Peyer's patch (tissue), 4 donors: Measurements from ENCODE around the gene SOCS1. TPM values are rescaled to one million over a fixed set of nuclear protein-coding genes. Genes with fewer than 3 reads are reported as not detected.

Source experiments
- DNase-seq, 3 donors: peaks; one replicate each; pipeline ENCODE4 v3.0.0-alpha.2; 2017 to 2019
- H3K27ac ChIP-seq, 4 donors: fragments of 200-600 bp; sonication (generic); one replicate each; pipeline ENCODE4 v1.5.1; 2016 to 2019
- H3K27me3 ChIP-seq, 2 donors: fragments of 200-600 bp; sonication (generic); one replicate each; pipeline ENCODE4 v1.5.1; 2019
- H3K36me3 ChIP-seq, 3 donors: fragments of 200-600 bp; sonication (generic); one replicate each; pipeline ENCODE4 v1.5.1; 2016 to 2019
- H3K4me1 ChIP-seq, 4 donors: fragments of 200-600 bp; sonication (generic); one replicate each; pipeline ENCODE4 v1.5.1; 2016 to 2019
- H3K4me3 ChIP-seq, 4 donors: fragments of 200-600 bp; sonication (generic); 1 replicate in 3 of 4; 2 replicates in 1 of 4; pipeline ENCODE4 v1.5.1; 2016 to 2019; ENCODE audit warnings: mild to moderate bottlenecking in 1 of 4
- H3K9me3 ChIP-seq, 4 donors: fragments of 200-600 bp; sonication (generic); one replicate each; pipeline ENCODE4 v1.5.1; 2016 to 2019; ENCODE audit warnings: mild to moderate bottlenecking in 1 of 4
- CTCF ChIP-seq, 6 experiments: fragments of 450-650 bp in 4 of 6; fragments of 200-600 bp in 2 of 6; sonication (generic) in 1 of 6; IDR thresholded peaks; one replicate each; pipeline ENCODE4 v1.5.1; 2017 to 2019; ENCODE audit warnings: antibody characterized with exemption in 6 of 6, mild to moderate bottlenecking in 3 of 6, moderate library complexity in 1 of 6
- POLR2A ChIP-seq, 2 donors: fragments of 450-650 bp; IDR thresholded peaks; one replicate each; pipeline ENCODE4 v1.5.1; 2017; ENCODE audit warnings: antibody characterized with exemption in 2 of 2, mild to moderate bottlenecking in 2 of 2, moderate library complexity in 2 of 2
- total RNA-seq, 4 donors: library from RNA; depleted of rRNA; stranded (reverse); fragments of >200 nt; gene quantifications; one replicate each; pipeline ENCODE4 v1.1.0, GENCODE V29; 2016

The SOCS1 gene
- total RNA-seq, 4 donors from 2014 or later, result 8.7 to 19.0 (median 15.3) TPM

GRCh38 chr16:11215935-11216556 lies 40.0 kb downstream of the SOCS1 start:
- Histone ChIP-seq H3K36me3 (no peaks in the 10 kb centered on the region), H3K4me3 (no peak overlapping the region), H3K9me3 (peaks cover 0 to 11% (median 2%) of the 10 kb centered on the region in 4 donors), H3K27me3 (no peaks in the 10 kb centered on the region), H3K27ac (no peak overlapping the region), H3K4me1 (no peaks in the 10 kb centered on the region)
- DNase-seq, result no peak
- TF ChIP-seq CTCF (IDR thresholded peaks at IDR 0.05) (no peak), POLR2A (IDR thresholded peaks at IDR 0.05) (no peak)

- Histone ChIP-seq H3K4me1 (no peaks in the 10 kb centered on the region), H3K4me3 (no peak overlapping the region), H3K36me3 (no peaks in the 10 kb centered on the region), H3K27ac (no peak overlapping the region), H3K27me3 (no peaks in the 10 kb centered on the region), H3K9me3 (peaks cover 0 to 11% (median 2%) of the 10 kb centered on the region in 4 donors)
- no peak for TF ChIP-seq POLR2A (IDR thresholded peaks at IDR 0.05)
- no peak for TF ChIP-seq CTCF (IDR thresholded peaks at IDR 0.05)
- DNase-seq, result no peak
Measured at GRCh38 chr16:11213799-11214198, 42.2 kb downstream of the SOCS1 start.

- DNase-seq, result no peak
- no peaks in the 10 kb centered on the region for H3K27me3 ChIP-seq
- TF ChIP-seq POLR2A (IDR thresholded peaks at IDR 0.05) (no peak), CTCF (IDR thresholded peaks at IDR 0.05) (no peak)
- no peak overlapping the region for H3K4me3 ChIP-seq
- H3K36me3 ChIP-seq, result no peaks in the 10 kb centered on the region
- no peaks in the 10 kb centered on the region for H3K4me1 ChIP-seq
- peaks cover 0 to 11% (median 2%) of the 10 kb centered on the region in 4 donors for H3K9me3 ChIP-seq
- no peak overlapping the region for H3K27ac ChIP-seq
Measured at GRCh38 chr16:11213373-11213772, 42.6 kb downstream of the SOCS1 start.

GRCh38 chr16:11212798-11213196 lies 43.2 kb downstream of the SOCS1 start:
- TF ChIP-seq POLR2A (IDR thresholded peaks at IDR 0.05), result no peak
- no peak for TF ChIP-seq CTCF (IDR thresholded peaks at IDR 0.05)
- DNase-seq, result no peak

GRCh38 chr16:11211977-11212797 lies 43.8 kb downstream of the SOCS1 start:
- Histone ChIP-seq H3K36me3 (no peaks in the 10 kb centered on the region), H3K4me3 (no peak overlapping the region), H3K27ac (no peak overlapping the region), H3K27me3 (no peaks in the 10 kb centered on the region), H3K4me1 (no peaks in the 10 kb centered on the region), H3K9me3 (peaks cover 0 to 10% (median 5%) of the 10 kb centered on the region in 4 donors)
- no peak for DNase-seq
- TF ChIP-seq POLR2A (IDR thresholded peaks at IDR 0.05) (no peak), CTCF (IDR thresholded peaks at IDR 0.05) (no peak)

More at GRCh38 chr16:11212798-11213196, 43.2 kb downstream of the SOCS1 start:
- H3K27me3 ChIP-seq, result no peaks in the 10 kb centered on the region
- no peak overlapping the region for H3K27ac ChIP-seq
- no peak overlapping the region for H3K4me3 ChIP-seq
- no peaks in the 10 kb centered on the region for H3K4me1 ChIP-seq
- H3K36me3 ChIP-seq, result no peaks in the 10 kb centered on the region
- H3K9me3 ChIP-seq, result peaks cover 0 to 7% (median 3%) of the 10 kb centered on the region in 4 donors
